Measurements from ENCODE around the gene EEFSEC.

DNA sequence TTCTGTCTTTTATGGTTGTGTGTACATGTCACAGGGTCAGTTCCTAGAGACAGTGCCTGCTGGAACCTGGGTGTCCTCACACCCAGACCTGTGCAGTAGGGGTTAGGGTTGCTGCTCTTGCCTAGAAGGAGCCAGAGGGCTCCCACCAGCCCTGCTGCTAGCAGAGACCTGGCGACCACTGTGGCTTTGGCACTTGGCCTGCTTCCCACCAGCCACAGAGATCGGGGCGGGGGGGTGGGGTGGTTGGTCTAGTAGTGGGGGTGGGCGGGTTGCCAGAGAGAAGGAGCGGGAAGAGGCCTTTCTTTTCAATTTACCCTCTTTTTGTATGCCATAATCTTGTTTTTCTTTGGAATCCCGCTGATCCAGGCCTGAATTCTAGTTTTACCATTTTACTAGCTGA lies 29.4 kb downstream of the EEFSEC start:
- TF ChIP-seq POLR2AphosphoS5 (IDR thresholded peaks at IDR 0.05; ENCODE audit: low read depth): no peak
- TF ChIP-seq, protein P1, sequence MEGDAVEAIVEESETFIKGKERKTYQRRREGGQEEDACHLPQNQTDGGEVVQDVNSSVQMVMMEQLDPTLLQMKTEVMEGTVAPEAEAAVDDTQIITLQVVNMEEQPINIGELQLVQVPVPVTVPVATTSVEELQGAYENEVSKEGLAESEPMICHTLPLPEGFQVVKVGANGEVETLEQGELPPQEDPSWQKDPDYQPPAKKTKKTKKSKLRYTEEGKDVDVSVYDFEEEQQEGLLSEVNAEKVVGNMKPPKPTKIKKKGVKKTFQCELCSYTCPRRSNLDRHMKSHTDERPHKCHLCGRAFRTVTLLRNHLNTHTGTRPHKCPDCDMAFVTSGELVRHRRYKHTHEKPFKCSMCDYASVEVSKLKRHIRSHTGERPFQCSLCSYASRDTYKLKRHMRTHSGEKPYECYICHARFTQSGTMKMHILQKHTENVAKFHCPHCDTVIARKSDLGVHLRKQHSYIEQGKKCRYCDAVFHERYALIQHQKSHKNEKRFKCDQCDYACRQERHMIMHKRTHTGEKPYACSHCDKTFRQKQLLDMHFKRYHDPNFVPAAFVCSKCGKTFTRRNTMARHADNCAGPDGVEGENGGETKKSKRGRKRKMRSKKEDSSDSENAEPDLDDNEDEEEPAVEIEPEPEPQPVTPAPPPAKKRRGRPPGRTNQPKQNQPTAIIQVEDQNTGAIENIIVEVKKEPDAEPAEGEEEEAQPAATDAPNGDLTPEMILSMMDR (IDR thresholded peaks at IDR 0.05; ENCODE audit: insufficient read depth, low read length): no peak

All from HL-60 (cell line).